NCI-H2029 treated with DMSO at 0.1 percent for 48 hours (cell line): ENCODE measurements around the gene GDNF.
"Not testable (repeated sequence)": the region's sequence is repeated elsewhere in the genome, so short reads cannot be mapped to it uniquely, and the experiment has no call there.

ENCODE experiments used
- DNase-seq: peaks from one replicate; lab custom pipeline; 2025; lab: John Stamatoyannopoulos, UW

The GDNF gene, protein sequence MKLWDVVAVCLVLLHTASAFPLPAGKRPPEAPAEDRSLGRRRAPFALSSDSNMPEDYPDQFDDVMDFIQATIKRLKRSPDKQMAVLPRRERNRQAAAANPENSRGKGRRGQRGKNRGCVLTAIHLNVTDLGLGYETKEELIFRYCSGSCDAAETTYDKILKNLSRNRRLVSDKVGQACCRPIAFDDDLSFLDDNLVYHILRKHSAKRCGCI

DNA sequence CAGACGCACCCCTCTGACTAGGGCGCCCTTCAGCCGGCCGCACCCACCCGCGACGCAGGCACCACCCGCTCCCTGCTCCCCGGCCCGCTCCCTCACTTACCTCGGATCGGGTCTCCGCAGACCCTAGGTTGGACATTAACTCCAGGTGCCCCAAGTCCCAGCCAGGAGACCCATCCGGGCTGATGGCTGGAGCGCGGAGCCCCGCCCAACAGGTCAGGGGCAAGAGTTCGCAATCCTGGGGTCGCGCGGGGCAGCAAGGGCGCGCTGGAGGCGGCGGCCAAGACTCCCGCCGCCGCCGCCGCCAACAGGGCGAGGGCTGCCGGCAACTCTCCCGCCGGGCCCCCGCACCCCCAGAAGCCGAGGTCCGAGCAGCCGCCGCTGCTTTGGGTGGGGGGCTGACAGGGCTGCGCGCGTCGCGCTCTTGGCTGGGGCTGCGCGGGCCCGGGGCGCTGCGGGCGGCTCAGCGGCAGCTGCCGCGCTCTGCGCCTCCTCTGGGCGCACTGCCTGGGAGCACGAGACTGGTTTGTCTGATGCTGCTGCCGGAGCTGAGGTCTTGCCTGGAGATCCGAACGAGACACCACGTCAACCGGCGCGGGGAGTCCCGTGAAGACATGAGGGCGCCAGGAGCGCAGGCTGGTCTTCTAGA, at the start of gene GDNF:
GDNF (minus strand) TSS at position 635 of the 646 bp plus-strand sequence. CDS start 5,245 bp downstream, outside the sequence.
- no peak for DNase-seq

DNA sequence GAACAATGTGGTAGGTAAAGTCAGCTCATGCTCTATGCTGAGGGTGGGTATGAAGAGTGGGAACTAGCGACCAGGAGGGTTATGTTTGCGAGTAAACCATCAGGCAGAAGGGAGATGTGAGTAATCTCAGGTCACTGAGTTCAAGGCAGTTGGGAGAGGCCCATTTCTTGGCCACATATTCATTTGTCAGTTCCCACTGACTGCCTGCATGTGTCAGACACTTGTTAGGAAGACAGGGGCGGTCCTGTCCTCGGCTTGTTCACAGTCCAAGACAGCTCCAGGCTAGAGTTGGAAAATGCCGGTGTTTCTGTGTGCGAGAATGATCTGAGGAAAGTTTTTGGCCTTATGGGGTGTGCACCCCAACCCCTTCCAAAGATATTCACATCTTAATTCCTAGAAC, 48.6 kb upstream of the GDNF start:
- no peak for DNase-seq

DNA sequence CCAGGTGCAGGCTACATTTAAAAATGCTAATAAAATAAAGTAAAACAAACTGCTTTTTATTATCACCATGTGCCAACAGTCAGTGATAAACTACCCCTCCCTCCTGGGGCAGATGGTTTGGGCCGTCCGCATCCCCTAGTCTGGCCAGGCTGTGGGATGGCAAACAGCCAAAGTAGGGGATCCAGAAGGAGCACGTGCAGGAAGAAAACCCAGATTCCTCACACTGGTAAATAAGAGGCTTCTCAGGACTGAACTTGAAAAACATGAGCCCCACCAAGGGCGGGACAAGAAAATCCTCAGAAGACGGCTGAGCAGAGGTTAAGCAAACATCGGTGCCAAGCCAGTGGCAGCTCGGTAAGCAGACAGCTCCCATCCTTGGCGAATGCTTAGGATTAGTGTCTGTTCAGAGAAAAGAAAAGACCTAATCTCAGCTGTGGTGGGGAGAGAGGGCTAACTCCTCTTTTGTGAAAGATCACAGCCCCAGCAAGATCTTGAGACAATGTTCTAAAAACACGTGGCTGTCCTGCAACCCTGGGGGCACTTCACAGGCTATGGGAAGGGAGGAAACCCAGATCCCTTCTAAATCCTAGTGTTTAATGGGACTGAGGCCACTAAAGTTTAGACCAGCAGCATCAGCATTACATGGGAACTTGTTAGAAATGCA, 46.5 kb upstream of the GDNF start:
- no peak for DNase-seq

DNA sequence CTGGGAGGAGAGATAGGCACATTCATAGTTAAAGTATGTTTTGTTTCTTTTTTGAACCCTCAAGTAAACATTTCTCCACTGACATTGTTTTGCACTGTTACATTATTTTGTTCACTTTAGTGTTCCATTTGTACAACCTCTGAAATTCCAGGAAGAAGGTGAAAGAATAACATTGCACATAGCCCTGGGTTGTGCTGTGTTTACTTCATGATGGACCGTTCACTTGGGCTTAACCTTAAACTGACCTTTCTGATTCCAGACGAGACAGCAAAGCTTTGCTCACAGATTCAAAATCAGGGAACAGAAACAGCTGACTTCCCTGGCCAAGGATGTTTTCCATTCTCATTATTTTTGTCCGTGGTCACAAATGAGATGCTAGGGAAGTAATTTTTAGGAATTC, 42.8 kb upstream of the GDNF start:
- no peak for DNase-seq

DNA sequence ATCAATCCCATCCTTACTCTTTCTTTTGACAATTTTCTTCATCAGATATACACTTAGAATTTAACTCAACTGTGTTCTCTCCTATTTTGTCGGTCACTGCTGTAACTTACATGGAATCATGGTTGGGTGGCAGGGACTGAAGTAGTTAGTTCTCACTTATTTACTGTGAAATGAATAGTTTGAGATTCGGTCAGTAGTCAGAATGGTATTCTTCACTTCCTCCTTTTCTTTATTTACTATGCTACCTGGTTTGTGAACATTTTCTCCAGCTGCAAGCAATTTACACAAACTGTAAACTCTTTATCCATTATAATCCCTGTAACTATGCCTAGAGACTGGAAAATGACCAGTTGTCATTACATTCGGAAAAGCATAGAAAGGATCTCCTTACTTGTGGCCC, 41.5 kb upstream of the GDNF start:
- DNase-seq, result no peak

DNA sequence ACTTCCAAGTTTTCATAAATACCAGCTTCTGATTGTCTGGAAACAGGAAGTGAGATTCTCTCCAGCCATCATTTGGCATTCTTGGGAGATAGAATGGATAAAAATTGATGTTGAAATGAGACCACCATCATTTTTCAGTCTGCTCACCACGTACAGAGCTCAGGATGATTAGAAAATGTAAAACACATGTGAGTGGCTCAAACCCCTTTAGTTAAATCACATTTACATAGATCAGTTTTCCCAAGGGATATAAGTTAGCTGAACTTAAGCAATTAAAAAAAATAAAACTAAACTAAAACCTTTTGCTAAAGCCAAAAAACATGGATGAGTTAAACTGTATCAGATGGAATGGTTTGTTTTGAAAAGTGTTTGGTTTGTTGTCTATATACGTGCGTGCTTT, 37.1 kb upstream of the GDNF start:
- DNase-seq, result no peak

DNA sequence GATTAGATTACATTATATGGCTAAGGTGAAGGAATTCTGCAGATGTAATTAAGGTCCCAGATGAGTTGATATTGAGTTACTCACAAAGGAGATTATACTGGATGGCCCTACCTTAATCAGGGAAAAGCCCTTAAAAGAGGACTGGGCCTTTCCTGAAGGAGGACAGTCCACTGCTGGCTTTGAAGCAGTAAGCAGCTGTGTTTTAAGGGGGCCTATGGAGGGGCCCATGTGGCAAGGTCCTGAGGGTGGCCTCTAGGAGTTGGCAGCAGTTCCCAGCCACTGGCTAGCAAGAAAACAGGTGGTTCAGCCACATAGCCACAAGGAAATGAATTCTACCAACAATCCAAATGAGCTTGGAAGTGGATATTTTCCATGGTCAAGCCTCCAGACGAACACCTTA, 36.4 kb upstream of the GDNF start:
- DNase-seq, result no peak

DNA sequence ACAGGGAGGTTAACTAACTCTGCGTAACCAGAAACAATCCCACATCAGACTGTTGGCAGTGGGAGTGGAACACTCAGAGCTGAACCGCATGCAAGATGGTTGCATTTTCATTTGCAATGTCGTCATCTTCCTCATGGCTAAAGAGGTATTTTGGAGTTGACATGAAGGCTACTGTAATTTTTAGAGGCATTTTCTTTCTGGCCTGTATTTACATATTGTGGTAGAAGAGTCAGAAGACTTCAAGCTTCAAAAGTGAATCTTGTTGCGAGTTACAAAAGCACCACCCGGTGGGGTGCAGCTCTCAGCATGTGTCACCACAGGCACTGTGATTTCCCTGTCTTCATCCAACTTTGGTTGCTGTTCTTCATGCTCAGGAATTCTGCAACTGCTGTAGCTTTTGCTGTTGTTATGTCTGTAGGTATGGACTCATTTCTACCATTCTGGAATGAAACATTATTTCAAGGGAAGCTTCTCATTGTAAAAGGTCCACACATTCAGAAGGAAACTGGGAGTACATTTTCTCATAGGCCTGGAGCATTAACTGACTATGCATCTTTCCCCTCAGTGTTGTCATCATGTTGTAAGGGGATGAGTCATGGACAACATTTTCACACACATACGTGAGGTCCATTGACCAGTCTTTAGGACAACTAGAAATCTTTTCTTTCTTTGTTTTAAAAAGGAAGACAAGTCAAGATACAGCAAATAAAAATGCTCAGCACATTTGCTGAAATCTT, 35.4 kb upstream of the GDNF start:
- DNase-seq, result no peak

DNA sequence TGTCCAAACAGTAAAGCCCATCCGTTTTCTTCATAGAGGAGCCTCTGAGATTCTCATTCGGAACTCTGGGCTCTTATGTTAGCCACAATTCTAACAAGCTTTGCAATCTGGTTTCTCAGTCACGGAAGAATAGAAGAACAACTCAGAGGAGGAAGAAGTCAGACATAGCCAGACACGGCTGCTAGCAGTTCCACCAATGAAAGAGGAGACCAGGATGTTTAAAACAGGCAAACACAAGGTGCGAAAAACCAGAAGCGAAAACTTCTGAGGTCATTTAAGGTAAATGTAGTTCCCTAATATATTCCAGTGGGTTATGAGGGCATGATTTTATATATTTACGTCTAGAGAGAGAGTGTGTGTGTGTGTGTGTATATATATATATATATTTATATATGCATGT, 34.1 kb upstream of the GDNF start:
- DNase-seq, result no peak

DNA sequence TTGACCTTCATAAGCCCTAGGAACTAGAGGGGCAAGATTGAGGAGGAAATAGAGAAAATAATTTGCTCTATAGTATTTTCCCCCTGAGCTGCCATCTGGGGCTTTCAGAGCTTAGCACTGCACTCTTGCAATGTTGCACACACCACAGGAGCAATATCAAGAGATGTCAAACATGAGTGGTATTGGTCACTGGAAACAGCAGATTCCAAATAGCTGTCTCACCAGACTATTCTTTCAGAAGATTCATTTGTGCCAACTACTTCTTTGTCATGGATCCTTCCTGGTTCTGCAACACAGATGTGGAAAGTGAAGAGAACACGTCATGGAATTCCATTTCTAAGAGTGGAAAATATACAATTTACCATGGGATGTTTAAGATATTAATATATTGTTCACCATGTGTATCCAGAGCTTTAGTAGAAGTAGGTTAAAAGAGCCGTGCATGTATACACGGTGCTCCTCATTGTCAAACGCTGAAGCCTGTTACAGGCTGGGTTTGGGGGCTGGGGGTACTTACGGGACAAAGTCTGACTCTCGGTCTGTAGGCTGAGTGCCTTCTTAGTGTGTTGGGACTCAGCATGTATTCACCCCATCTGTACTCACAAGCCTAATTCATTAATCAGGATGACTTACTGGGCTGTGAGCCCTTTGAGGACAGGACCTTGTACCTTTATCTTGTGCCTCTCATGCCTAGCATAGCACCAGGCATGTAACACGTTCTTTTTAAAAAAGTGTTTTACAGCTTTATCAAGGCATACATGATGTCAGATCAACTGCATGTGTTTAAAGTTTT, 31.4 kb upstream of the GDNF start:
- no peak for DNase-seq

DNA sequence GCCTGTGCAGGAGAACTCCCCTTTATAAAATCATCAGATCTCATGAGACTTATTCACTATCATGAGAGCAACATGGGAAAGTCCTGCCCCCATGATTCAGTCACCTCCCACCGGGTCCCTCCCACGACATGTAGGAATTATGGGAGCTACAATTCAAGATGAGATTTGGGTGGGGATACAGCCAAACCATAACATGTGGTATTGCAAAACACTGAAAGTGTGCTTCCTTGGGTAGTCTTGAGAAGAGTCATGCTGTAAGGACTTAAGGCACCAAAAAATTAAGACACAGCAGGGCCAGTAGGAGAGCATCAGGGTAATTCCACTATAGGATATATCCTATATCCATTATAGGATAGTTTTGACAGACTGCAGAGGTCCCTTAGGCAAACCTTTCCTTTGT, 29.4 kb upstream of the GDNF start:
- DNase-seq, result no peak

DNA sequence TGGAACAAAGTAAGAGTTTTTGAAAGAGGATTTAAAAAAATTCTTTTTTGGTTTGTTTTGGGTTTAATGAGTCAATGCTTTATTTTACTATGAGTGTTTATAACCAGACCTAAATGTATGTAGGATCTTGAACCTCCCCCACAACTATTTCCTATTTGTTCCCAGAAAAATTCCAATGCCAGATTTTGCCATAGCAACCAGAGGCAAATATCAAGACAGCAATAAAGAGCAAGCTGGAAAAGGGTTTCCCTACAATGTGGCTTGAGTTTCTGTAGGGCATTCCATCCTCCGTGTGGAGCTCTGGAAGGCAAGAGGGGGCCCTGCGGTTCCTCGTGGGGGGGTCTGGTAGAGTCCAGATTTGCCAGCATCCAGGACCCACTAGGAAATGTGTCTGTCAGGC, 27.8 kb upstream of the GDNF start:
- DNase-seq, result no peak

DNA sequence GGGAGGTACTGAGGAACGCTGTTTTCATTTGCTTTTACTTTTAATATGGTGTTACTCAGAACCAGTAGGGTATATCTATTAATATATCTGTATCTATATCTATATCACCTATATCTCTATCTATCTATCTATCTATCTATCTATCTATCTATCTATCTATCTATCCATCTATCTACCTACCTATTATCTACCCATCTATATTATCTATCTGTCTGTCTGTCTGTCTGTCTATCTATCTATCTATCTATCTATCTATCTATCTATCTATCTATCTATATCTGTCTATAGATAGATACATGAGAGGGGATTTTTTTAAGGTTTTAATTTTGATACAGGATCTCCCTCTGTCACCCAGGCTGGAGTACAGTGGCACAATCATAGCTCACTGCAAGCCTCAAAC, 23.1 kb upstream of the GDNF start:
- DNase-seq, result not testable (repeated sequence)

DNA sequence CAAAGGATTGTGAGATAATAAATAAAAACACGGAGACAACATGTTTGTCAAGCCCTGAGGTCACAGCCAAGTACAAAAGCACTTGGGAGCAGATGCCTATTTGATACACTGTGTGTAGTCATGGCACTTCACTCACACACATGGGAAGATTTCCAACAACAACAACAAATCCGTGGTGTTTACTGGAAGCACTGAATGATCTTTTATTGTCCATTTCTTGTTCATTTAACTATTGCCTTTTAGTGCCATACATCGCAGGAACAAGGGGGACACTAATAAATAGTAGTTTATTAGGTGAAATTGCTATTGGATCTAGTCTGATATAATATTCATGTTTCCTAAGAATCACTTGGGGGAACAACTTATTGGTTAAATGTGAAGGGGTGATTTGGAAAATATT, 20.4 kb upstream of the GDNF start:
- DNase-seq, result no peak

DNA sequence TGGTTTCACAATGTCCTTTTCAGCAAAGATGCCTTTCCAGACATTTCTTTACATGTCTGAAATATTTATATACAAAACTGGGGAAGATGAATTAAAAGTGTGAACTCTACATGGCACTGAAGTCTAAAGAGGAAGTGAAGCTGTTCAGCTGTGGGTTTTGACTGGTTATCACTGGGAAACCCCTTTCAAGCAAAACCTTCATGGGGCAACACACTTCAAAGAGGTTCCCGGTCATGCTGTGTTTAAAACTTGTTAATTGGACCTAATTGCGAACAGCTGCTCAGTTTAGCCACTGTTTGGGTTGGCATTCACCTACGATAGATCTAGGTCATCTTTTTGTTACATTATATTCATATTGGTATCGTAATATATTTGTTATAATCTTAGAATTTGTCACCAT, 20.0 kb upstream of the GDNF start:
- no peak for DNase-seq

DNA sequence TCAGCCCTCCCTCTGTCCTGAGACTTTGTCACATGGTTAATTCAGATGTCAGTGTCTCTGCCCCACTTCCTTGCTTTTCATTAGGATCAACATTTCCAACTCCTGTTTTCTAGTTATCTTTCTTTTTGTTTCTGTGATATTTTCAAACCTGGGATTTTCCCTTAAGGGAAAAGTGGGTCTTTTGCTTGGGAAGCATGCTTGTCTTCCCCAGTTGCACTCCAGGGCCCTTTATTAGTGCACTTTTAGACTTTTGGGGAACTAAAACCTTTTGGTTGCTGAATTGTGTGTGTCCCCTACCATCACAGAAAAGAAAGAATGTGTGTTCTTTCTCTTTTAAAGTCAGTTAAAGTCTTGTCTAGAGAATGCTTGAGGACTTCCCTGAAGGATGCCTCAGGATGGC, 18.4 kb upstream of the GDNF start:
- DNase-seq, result no peak

DNA sequence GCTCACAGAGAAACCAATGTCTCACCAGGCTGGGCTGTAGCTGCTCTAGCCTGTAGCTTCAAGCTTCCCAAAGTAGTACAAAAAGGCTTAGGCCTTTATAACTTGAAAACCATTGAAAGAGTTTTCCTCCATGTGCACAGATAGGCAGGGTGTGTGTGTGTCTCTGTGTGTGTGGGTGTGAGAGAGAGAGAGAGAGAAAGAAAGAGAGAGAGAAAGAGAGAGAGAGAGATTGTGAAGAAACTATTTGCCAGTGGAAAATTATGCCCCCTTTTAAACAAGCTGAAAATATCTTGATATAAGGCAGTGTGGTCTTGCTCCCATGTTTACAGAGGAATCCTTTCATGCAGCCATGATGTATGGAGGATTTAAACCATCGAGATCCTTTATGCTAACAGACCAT, 17.9 kb upstream of the GDNF start:
- DNase-seq, result no peak

DNA sequence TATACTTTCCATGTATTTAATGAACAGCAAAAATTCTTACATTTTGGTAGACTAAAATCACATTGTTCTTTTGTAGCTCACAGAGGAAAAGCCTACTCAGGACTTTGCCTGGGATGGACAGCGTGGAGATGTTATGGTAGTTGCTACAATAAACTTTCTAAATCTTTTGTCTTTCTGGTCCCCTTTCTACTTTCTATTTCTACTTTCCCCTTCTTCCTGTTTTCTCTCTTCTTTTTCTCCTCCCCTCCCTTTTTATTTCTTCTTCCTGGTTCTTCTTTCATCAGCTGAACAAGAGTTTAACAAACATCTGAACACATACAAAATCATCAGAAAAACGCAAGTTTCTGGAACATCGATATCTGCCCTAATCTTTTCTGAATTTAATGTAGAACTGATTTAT, 15.6 kb upstream of the GDNF start:
- DNase-seq, result no peak

DNA sequence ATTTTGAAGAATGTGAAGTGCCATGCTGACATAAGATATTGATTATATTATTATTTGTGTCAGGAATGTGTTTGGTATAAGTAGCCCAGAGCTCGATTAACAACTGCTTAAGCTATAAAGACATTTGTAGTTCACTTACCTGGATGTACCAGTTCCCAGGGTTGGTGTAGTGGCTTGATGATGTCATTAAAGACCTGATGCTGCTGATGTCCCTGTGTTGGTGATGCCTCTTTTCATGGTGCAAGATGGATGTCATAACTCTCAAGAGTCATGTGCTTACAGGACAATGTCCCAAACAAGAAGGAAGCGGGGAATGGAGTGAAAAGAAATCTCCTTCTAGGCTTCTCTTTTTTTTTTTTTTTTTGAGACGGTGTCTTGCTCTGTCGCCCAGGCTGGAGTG, 11.5 kb upstream of the GDNF start:
- DNase-seq, result no peak

DNA sequence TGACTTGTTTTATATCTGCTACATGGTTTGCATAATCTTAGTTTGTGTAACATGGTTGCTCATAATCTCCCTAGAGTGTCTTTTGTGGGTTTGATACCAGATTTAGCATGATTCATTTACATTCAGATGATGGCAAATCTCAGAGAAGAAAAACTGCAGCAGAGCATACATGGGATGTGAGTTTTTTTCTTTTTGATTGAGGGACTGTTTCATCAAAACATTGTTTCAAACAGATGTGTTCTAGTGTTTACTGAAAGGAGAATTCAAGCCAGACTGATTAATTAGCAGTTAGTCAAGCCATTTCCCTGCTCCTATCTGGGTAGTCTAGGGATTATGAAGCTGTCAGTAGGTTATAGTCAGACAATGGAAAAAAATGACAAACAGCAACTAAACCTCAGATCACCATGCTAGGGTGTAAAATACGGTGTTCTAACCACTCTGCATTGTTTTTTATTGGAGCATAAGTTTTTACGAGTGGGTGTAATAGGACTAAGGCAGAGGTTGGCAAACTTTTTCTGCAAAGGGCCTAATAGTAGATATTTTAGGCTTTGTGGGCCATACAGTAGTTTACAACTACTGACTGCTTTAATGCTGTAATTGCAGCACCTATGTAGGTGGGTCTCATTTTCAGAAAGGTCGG, 10.5 kb upstream of the GDNF start:
- no peak for DNase-seq

DNA sequence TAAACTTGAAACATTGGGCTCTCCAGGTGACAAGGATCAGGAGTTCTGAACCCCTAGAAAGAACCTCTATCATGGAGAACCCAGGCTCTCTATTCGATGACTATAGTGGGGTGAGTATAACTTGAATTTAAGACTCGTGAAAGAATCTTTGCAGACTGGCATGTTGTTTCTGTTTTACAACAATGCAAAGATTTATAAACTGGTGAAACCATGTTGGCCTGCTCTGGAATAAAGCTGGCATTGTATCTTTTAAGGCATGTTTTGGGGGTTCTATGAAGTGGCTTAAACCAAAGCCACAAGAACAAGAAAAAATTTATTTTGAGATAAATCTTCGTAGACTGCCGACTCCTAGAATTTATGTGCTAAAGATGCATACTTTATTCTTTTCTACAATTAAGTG, 9.8 kb upstream of the GDNF start:
- DNase-seq, result no peak

DNA sequence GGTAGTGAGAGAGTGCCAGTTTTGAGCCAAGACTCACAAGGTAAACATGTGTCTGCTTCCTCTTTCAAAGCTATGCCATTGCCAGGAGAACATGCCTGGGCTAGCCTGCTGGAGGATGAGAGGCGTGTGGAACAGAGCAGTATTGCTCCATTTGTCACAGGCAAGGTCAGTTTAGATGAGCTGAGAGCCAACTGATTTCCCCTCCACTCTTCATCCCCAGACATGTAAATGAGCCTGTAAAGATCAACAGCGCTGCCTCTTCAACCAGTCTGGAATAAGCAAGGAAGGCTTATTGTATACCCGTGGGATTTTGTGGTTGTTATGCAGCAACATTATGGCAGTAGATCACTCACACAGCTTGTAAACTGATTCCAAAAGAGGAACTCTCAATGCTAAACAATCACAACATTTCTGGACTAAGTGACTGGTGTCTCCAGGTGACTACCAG, 8.2 kb upstream of the GDNF start:
- DNase-seq, result no peak
